GM12878 (cell line): ENCODE measurements around the gene LTBP3. TPM values are rescaled to one million over a fixed set of nuclear protein-coding genes. Genes with fewer than 3 reads are reported as not detected.

Source experiments
- ATAC-seq: fragments of 200-7000 bp; cut with Tn5 transposase; 3 replicates; pipeline ENCODE4 v1.9.1; 2020; ENCODE audit warnings: mild to moderate bottlenecking, moderate library complexity
- BruUV-seq: library from RNA; stranded (reverse); fragments of 400-500 nt; replicated peaks from 2 replicates; lab custom pipeline; 2021; lab: Mats Ljungman, UMichigan
- CTCF ChIA-PET: fragments of 300-600 bp; sonication (Branson Sonifier 250); formaldehyde crosslinking; extraction: SDS; loops from one replicate; lab custom pipeline; 2021; ENCODE audit warnings: inconsistent platforms; lab: Yijun Ruan, JAX
- POLR2A ChIA-PET: fragments of 350-600 bp; formaldehyde crosslinking; extraction: SDS; loops from one replicate; lab custom pipeline; 2021; ENCODE audit warnings: inconsistent platforms; lab: Charles Lee
- RAD21 ChIA-PET: fragments of 300-600 bp; sonication (Branson Sonifier 250); formaldehyde crosslinking; loops from one replicate; lab custom pipeline; 2023; ENCODE audit warnings: antibody characterized with exemption; ENCODE audit not compliant: unreplicated experiment; lab: Charles Lee
- SMC1A ChIA-PET: fragments of 300-600 bp; sonication (Branson Sonifier 250); formaldehyde crosslinking; loops from one replicate; lab custom pipeline; 2023; ENCODE audit not compliant: unreplicated experiment, uncharacterized antibody; lab: Charles Lee
- DNase-seq: peaks from one replicate; pipeline ENCODE4 v3.0.0-alpha.2; 2011; ENCODE audit warnings: low read depth, low spot score
- FAIRE-seq: peaks from 3 replicates; lab custom pipeline; 2011; peaks lifted over from hg19 to GRCh38; lab: Jason Lieb, UNC
- H2AFZ ChIP-seq: 2 replicates; pipeline ENCODE4 v1.6.0; 2011; ENCODE audit warnings: low read depth, low read length, control low read depth; ENCODE audit not compliant: control insufficient read depth
- H3K27ac ChIP-seq: 2 replicates; pipeline ENCODE4 v1.5.1; 2011; ENCODE audit warnings: control low read depth; ENCODE audit not compliant: control insufficient read depth, insufficient read depth
- H3K27me3 ChIP-seq, 2 experiments: replicated peaks in 1 of 2; 2 replicates each; pipeline versions ENCODE4 v1.6.0 to v1.6.1; 2011; ENCODE audit warnings: low read length in 1 of 2; ENCODE audit not compliant: control insufficient read depth in 2 of 2, insufficient read depth in 2 of 2
- H3K36me3 ChIP-seq, 2 experiments: 2 replicates each; pipeline ENCODE4 v1.5.1; 2011; ENCODE audit warnings: low read length in 1 of 2; ENCODE audit not compliant: control insufficient read depth in 2 of 2, insufficient read depth in 2 of 2
- H3K4me1 ChIP-seq: 2 replicates; pipeline ENCODE4 v1.6.1; 2011; ENCODE audit warnings: mild to moderate bottlenecking, low read length, moderate library complexity, mixed read lengths; ENCODE audit not compliant: control insufficient read depth, insufficient read depth
- H3K4me2 ChIP-seq: 2 replicates; pipeline ENCODE4 v1.6.0; 2011; ENCODE audit warnings: control low read depth; ENCODE audit not compliant: control insufficient read depth, insufficient read depth
- H3K4me3 ChIP-seq: fragments of 200-600 bp; sonication (generic); 2 replicates; pipeline ENCODE4 v1.5.1; 2016
- H3K79me2 ChIP-seq: 2 replicates; pipeline ENCODE4 v1.6.0; 2011; ENCODE audit warnings: low read length; ENCODE audit not compliant: control insufficient read depth, insufficient read depth
- H3K9ac ChIP-seq: 2 replicates; pipeline ENCODE4 v1.8.0; 2011; ENCODE audit warnings: low read length, control low read depth, mixed read lengths; ENCODE audit not compliant: control insufficient read depth, insufficient read depth
- H3K9me3 ChIP-seq: replicated peaks from 3 replicates; pipeline ENCODE4 v1.5.1; 2011; ENCODE audit warnings: mild to moderate bottlenecking, low read length; ENCODE audit not compliant: control insufficient read depth, insufficient read depth
- H4K20me1 ChIP-seq: 2 replicates; pipeline ENCODE4 v1.6.0; 2011; ENCODE audit not compliant: control insufficient read depth, insufficient read depth
- EGR1 ChIP-seq, 2 experiments: IDR thresholded peaks; 1 replicate in 1 of 2; 2 replicates in 1 of 2; pipeline ENCODE4 v1.6.1; 2011 to 2012; ENCODE audit warnings: low read depth in 2 of 2, low read length in 2 of 2, borderline replicate concordance in 1 of 2, mild to moderate bottlenecking in 1 of 2, moderate library complexity in 1 of 2
- IKZF2 ChIP-seq, 2 experiments: fragments of 450-650 bp; IDR thresholded peaks; 2 replicates each; pipeline ENCODE4 v1.6.1; 2017; ENCODE audit warnings: mild to moderate bottlenecking in 2 of 2, moderate library complexity in 2 of 2
- MAX ChIP-seq: IDR thresholded peaks from 2 replicates; pipeline ENCODE4 v1.6.1; 2012; ENCODE audit warnings: low read depth, low read length, improper control_type of control experiment
- NFXL1 ChIP-seq: fragments of 450-650 bp; IDR thresholded peaks from 2 replicates; pipeline ENCODE4 v1.6.1; 2017; ENCODE audit warnings: antibody characterized with exemption, mild to moderate bottlenecking, borderline replicate concordance
- PAX8 ChIP-seq: fragments of 450-650 bp; IDR thresholded peaks from 2 replicates; pipeline ENCODE4 v1.6.1; 2017; ENCODE audit warnings: mild to moderate bottlenecking, moderate library complexity
- POLR2A ChIP-seq: IDR thresholded peaks from 2 replicates; pipeline ENCODE4 v1.6.1; 2011; ENCODE audit warnings: low read depth, mild to moderate bottlenecking, low read length
- RB1 ChIP-seq: fragments of 450-650 bp; formaldehyde crosslinking; IDR thresholded peaks from 2 replicates; pipeline ENCODE4 v1.6.1; 2017; ENCODE audit warnings: mild to moderate bottlenecking, borderline replicate concordance
- RUNX3 ChIP-seq: IDR thresholded peaks from 2 replicates; pipeline ENCODE4 v1.6.1; 2012; ENCODE audit warnings: low read length, inconsistent platforms
- SIX5 ChIP-seq: IDR thresholded peaks from 2 replicates; pipeline ENCODE4 v1.6.1; 2011; ENCODE audit warnings: mild to moderate bottlenecking, low read depth, low read length, moderate library complexity; ENCODE audit not compliant: severe bottlenecking
- STAT3 ChIP-seq: IDR thresholded peaks from 2 replicates; pipeline ENCODE4 v1.6.1; 2011; ENCODE audit warnings: low read depth, low read length, improper control_type of control experiment
- WRNIP1 ChIP-seq: IDR thresholded peaks from 2 replicates; pipeline ENCODE4 v1.6.1; 2011; ENCODE audit warnings: low read depth, low read length, improper control_type of control experiment, borderline replicate concordance
- WGBS: methylation state at CpG from one replicate; pipeline ENCODE4 v1.1.6; 2016; ENCODE audit warnings: low lambda C conversion rate; ENCODE audit not compliant: insufficient replicate concordance, insufficient coverage; ENCODE audit errors: missing lambda C conversion rate; 5-methylcytosine and 5-hydroxymethylcytosine counted together
- in situ Hi-C: fragments of 300-500 bp; cut with MboI; formaldehyde crosslinking; loops from 9 replicates; pipeline ENCODE4 v1.14.3; 2018; ENCODE audit warnings: mixed read lengths
- intact Hi-C: fragments of 100-400 bp; cut with micrococcal nuclease; formaldehyde crosslinking; loops from one replicate; pipeline ENCODE4 v1.14.2; 2022; ENCODE audit not compliant: unreplicated experiment
- polyA plus RNA-seq, 11 experiments: library from polyadenylated mRNA; depleted of rRNA in 4 of 11; unstranded in 6 of 11; stranded (reverse) in 5 of 11; fragments of >200 nt; fragmentation: Nextera tagmentation in 4 of 11; fragmentation: Illumina TruSeq in 1 of 11; extraction: Ambion mirVana in 4 of 11; extraction: Trizol in 1 of 11; gene quantifications; 1 replicate in 1 of 11; 2 replicates in 10 of 11; pipeline versions ENCODE4 v1.2.1 to v1.2.3, GENCODE V29; 2011 to 2016; ENCODE audit warnings: inconsistent platforms in 2 of 11, missing spikeins in 2 of 11, low read depth in 1 of 11
- total RNA-seq, 4 experiments: library from RNA; depleted of rRNA in 3 of 4; stranded (reverse); fragments of >200 nt in 3 of 4; fragmentation: Illumina TruSeq in 1 of 4; extraction: Trizol in 1 of 4; gene quantifications; 2 replicates each; pipeline versions ENCODE4 v1.2.1 to v1.2.3, GENCODE V29; 2013 to 2021

The LTBP3 gene
- total and polyA plus RNA-seq, 10 of the 15 experiments (the other 5 are each of a cell fraction or from before 2014, with no cell fraction given) = 2.2 to 12.2 (median 6.2) TPM; not detected in 2

- Histone ChIP-seq H3K4me3 (no peak overlapping the region), H2AFZ (no peak overlapping the region), H4K20me1 (no peaks in the 10 kb centered on the region), H3K4me2 (no peak overlapping the region), H3K9ac (no peak overlapping the region), H3K9me3 (no peaks in the 10 kb centered on the region), H3K36me3 (no peaks in the 10 kb centered on the region), H3K27me3 (no peaks in the 10 kb centered on the region; a peak in 2 of 4 replicates), H3K79me2 (peaks cover 4% of the 10 kb centered on the region), H3K4me1 (peaks cover 9% of the 10 kb centered on the region), H3K27ac (no peak overlapping the region)
- ChIA-PET CTCF (interaction anchor here (1.0 kb wide), 1 partner anchor 11 kb away, joined by 3 read pairs; no protein-coding TSS in a partner anchor), SMC1A (no interaction called here), RAD21 (interaction anchor here (0.7 to 1.3 kb wide), 2 partner anchors 17 to 27 kb away, joined by 3 to 4 read pairs; no protein-coding TSS in a partner anchor), POLR2A (interaction anchor here (0.6 to 2.0 kb wide), 4 partner anchors 23 to 905 kb away, joined by 4 to 12 read pairs (median 4); no protein-coding TSS in a partner anchor)
- DNase-seq (no peak), FAIRE-seq (no peak), ATAC-seq (no peak)
- TF ChIP-seq POLR2A (no peak), NFXL1 (no peak), PAX8 (no peak), IKZF2 (IDR thresholded peaks at IDR 0.05) (no peak), STAT3 (no peak), SIX5 (no peak), RB1 (no peak), MAX (no peak), EGR1 (IDR thresholded peaks at IDR 0.05; ENCODE audit: borderline replicate concordance in 1 of 2, low read depth in 2 of 2, low read length in 2 of 2) (no peak), RUNX3 (no peak), WRNIP1 (no peak)
- 82% methylated on average over 4 of the region's 4 CpGs for WGBS
- intact Hi-C loops = no loop called here
- BruUV-seq = no TSS peak
- in situ Hi-C loops = no loop called here
Measured at GRCh38 chr11:65563601-65564000, 5.4 kb upstream of the LTBP3 start.
